SK-N-SH (cell line): ENCODE data around the gene SORD. TPM values are rescaled to one million over a fixed set of nuclear protein-coding genes. Genes with fewer than 3 reads are reported as not detected.
A peak's percentile ranks its signal among the peaks of the same experiment; 100 is the strongest.

Experiments
- CTCF ChIA-PET: fragments of 300-600, 350-600 bp; formaldehyde crosslinking; extraction: SDS; loops from one replicate; lab custom pipeline; 2021; lab: Yijun Ruan, JAX
- POLR2A ChIA-PET: fragments of 350-600 bp; sonication (Branson Sonifier 250); formaldehyde crosslinking; extraction: SDS; loops from one replicate; lab custom pipeline; 2020; ENCODE audit warnings: antibody characterized with exemption, inconsistent platforms; lab: Yijun Ruan, JAX
- DNase-seq: peaks from one replicate; pipeline ENCODE4 v3.0.0; 2012
- H2AFZ ChIP-seq: fragments of 200-600 bp; sonication (generic); 2 replicates; pipeline ENCODE4 v1.8.1; 2016; ENCODE audit warnings: antibody characterized with exemption, mild to moderate bottlenecking, low read depth
- H3F3A ChIP-seq: fragments of 200-600 bp; sonication (generic); replicated peaks from 2 replicates; pipeline ENCODE3; 2016; ENCODE audit warnings: antibody characterized with exemption, mild to moderate bottlenecking; ENCODE audit not compliant: insufficient read depth
- H3K27ac ChIP-seq, 2 experiments: fragments of 200-500 bp in 1 of 2; fragments of 200-600 bp in 1 of 2; sonication (Bioruptor generic) in 1 of 2; sonication (generic), shearing (Covaris generic) in 1 of 2; 2 replicates each; pipeline versions ENCODE4 v1.5.1 to v1.6.1; 2014 to 2016; ENCODE audit warnings: low read depth in 2 of 2, inconsistent platforms in 1 of 2, low read length in 1 of 2, mild to moderate bottlenecking in 1 of 2, mixed read lengths in 1 of 2
- H3K27me3 ChIP-seq: fragments of 200-600 bp; sonication (generic), shearing (Covaris generic); 2 replicates; pipeline ENCODE4 v1.6.1; 2016; ENCODE audit warnings: mixed run types; ENCODE audit not compliant: insufficient read depth
- H3K36me3 ChIP-seq, 2 experiments: fragments of 200-500 bp in 1 of 2; fragments of 200-600 bp in 1 of 2; sonication (Bioruptor generic) in 1 of 2; sonication (generic) in 1 of 2; replicated peaks in 1 of 2; 2 replicates each; pipeline versions ENCODE3 to v1.5.1; 2014 to 2016; ENCODE audit warnings: low read length in 1 of 2, mild to moderate bottlenecking in 1 of 2; ENCODE audit not compliant: insufficient read depth in 2 of 2, control insufficient read depth in 1 of 2
- H3K4me1 ChIP-seq, 2 experiments: fragments of 200-500 bp in 1 of 2; fragments of 200-600 bp in 1 of 2; sonication (Bioruptor generic) in 1 of 2; sonication (generic), shearing (Covaris generic) in 1 of 2; 2 replicates each; pipeline versions ENCODE4 v1.5.1 to v1.6.1; 2014 to 2016; ENCODE audit warnings: low read depth in 1 of 2, low read length in 1 of 2, mixed run types in 1 of 2; ENCODE audit not compliant: insufficient read depth in 2 of 2, control insufficient read depth in 1 of 2
- H3K4me2 ChIP-seq: fragments of 200-600 bp; sonication (generic), shearing (Covaris generic); 2 replicates; pipeline ENCODE4 v1.6.1; 2017; ENCODE audit warnings: mixed run types
- H3K4me3 ChIP-seq, 2 experiments: fragments of 200-500 bp in 1 of 2; fragments of 200-600 bp in 1 of 2; sonication (Bioruptor generic) in 1 of 2; sonication (generic), shearing (Covaris generic) in 1 of 2; 2 replicates each; pipeline versions ENCODE4 v1.5.1 to v1.8.1; 2014 to 2016; ENCODE audit warnings: low read depth in 2 of 2, inconsistent platforms in 1 of 2, low read length in 1 of 2, mild to moderate bottlenecking in 1 of 2, mixed read lengths in 1 of 2, moderate library complexity in 1 of 2
- H3K79me2 ChIP-seq: fragments of 200-600 bp; sonication (generic); 2 replicates; pipeline ENCODE4 v1.8.1; 2017; ENCODE audit warnings: mild to moderate bottlenecking; ENCODE audit not compliant: insufficient read depth
- H3K9ac ChIP-seq: fragments of 200-600 bp; sonication (generic); 2 replicates; pipeline ENCODE4 v1.6.1; 2017; ENCODE audit warnings: mixed run types
- H3K9me2 ChIP-seq: fragments of 200-600 bp; sonication (generic); 2 replicates; pipeline ENCODE4 v1.6.1; 2017; ENCODE audit warnings: mixed run types
- H3K9me3 ChIP-seq: fragments of 200-600 bp; sonication (generic); 2 replicates; pipeline ENCODE4 v1.6.1; 2017; ENCODE audit warnings: mixed run types, mild to moderate bottlenecking, moderate library complexity
- H4K20me1 ChIP-seq: fragments of 200-600 bp; sonication (generic); 2 replicates; pipeline ENCODE4 v1.6.1; 2017; ENCODE audit warnings: mild to moderate bottlenecking, mixed run types; ENCODE audit not compliant: insufficient read depth
- CHD2 ChIP-seq: fragments of 150-350 bp; IDR thresholded peaks from 2 replicates; pipeline ENCODE4 v1.6.1; 2018; ENCODE audit warnings: low read length; ENCODE audit not compliant: partially characterized antibody
- CTCF ChIP-seq: fragments of 200-600 bp; sonication (generic); IDR thresholded peaks from 2 replicates; pipeline ENCODE4 v1.6.1; 2017; ENCODE audit warnings: antibody characterized with exemption, mild to moderate bottlenecking, moderate library complexity
- EP300 ChIP-seq, 2 experiments: IDR thresholded peaks; 2 replicates each; pipeline versions ENCODE4 v1.4.0 to v1.6.1; 2012; ENCODE audit warnings: borderline replicate concordance in 1 of 2, low read depth in 1 of 2, low read length in 1 of 2
- EZH2phosphoT487 ChIP-seq: fragments of 200-600 bp; sonication (generic); IDR thresholded peaks from 2 replicates; pipeline ENCODE4 v1.6.1; 2017; ENCODE audit warnings: low read depth, mixed run types, mild to moderate bottlenecking, antibody characterized with exemption, moderate library complexity, borderline replicate concordance
- FOSL2 ChIP-seq: IDR thresholded peaks from 2 replicates; pipeline ENCODE4 v1.4.0; 2012; ENCODE audit warnings: low read depth, mild to moderate bottlenecking, moderate library complexity, borderline replicate concordance
- FOXJ3 ChIP-seq: sonication (generic); formaldehyde crosslinking; IDR thresholded peaks from 2 replicates; pipeline ENCODE4 v1.5.1; 2020; ENCODE audit warnings: mild to moderate bottlenecking, missing genetic modification reagents
- GABPA ChIP-seq: IDR thresholded peaks from 2 replicates; pipeline ENCODE4 v1.4.0; 2012; ENCODE audit warnings: low read depth, mild to moderate bottlenecking
- JUND ChIP-seq: IDR thresholded peaks from 2 replicates; pipeline ENCODE4 v1.4.0; 2012
- NFIC ChIP-seq: IDR thresholded peaks from 2 replicates; pipeline ENCODE4 v1.4.0; 2012; ENCODE audit warnings: borderline replicate concordance
- NRF1 ChIP-seq: IDR thresholded peaks from 2 replicates; pipeline ENCODE4 v1.6.1; 2012; ENCODE audit warnings: low read depth, mild to moderate bottlenecking, low read length
- POLR2AphosphoS5 ChIP-seq: IDR thresholded peaks from 2 replicates; pipeline ENCODE4 v1.6.1; 2012; ENCODE audit warnings: low read depth, low read length
- RAD21 ChIP-seq: IDR thresholded peaks from 2 replicates; pipeline ENCODE4 v1.6.1; 2012; ENCODE audit warnings: mild to moderate bottlenecking, low read length
- RXRA ChIP-seq: IDR thresholded peaks from 2 replicates; pipeline ENCODE4 v1.4.0; 2012; ENCODE audit warnings: low read depth, mild to moderate bottlenecking, borderline replicate concordance
- TAF1 ChIP-seq: IDR thresholded peaks from 2 replicates; pipeline ENCODE4 v1.6.1; 2012; ENCODE audit warnings: low read depth, mild to moderate bottlenecking, low read length, moderate library complexity, borderline replicate concordance
- TEAD4 ChIP-seq: IDR thresholded peaks from 2 replicates; pipeline ENCODE4 v1.4.0; 2012; ENCODE audit warnings: mild to moderate bottlenecking, borderline replicate concordance; ENCODE audit not compliant: insufficient read depth
- YY1 ChIP-seq: IDR thresholded peaks from 2 replicates; pipeline ENCODE4 v1.4.0; 2012; ENCODE audit warnings: low read depth, mild to moderate bottlenecking
- ZBTB33 ChIP-seq: IDR thresholded peaks from 2 replicates; pipeline ENCODE4 v1.4.0; 2012; ENCODE audit warnings: low read depth, borderline replicate concordance
- WGBS: methylation state at CpG from one replicate; pipeline ENCODE4 v1.1.6; 2017; ENCODE audit warnings: low lambda C conversion rate; 5-methylcytosine and 5-hydroxymethylcytosine counted together
- polyA plus RNA-seq, 3 experiments: library from polyadenylated mRNA; depleted of rRNA; stranded (reverse); fragments of >200 nt; gene quantifications; 2 replicates each; pipeline ENCODE4 v1.2.3, GENCODE V29; 2012
- TF ChIP-seq, protein P1 (sequence below): IDR thresholded peaks from 2 replicates; pipeline ENCODE4 v1.4.0; 2012; ENCODE audit warnings: low read depth, borderline replicate concordance
- TF ChIP-seq, protein P2 (sequence below): IDR thresholded peaks from 2 replicates; pipeline ENCODE4 v1.4.0; 2012; ENCODE audit warnings: low read depth

SORD gene
- polyA plus RNA-seq, 1 of the 3 experiments (the other 2 are of a cell fraction) = 35.1 TPM

DNA sequence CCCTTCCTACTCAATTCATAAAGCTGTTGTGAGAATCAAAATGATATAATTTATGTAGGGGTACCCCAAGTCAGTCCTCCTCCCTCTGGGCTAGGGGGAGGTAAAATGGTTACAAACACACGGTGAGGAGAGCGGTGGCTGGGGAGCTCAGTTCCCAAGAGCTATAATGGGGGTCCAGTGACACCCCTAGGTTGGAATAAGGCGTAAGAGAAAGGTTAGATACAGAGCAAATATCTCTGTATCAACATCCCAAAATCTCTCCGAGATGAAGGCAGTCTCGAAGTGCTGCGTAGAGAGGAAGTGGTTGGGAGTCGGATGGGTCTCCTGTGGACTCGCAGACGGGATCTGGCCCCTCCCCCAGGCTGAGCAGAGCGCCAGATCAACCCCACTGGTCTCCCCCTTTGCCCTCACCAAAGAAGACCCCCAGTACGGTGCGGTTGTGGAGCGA lies 89.2 kb downstream of the SORD start:
- Histone ChIP-seq H3K36me3 (no peaks in the 10 kb centered on the region), H3K9ac (no peak overlapping the region), H3K79me2 (no peaks in the 10 kb centered on the region), H4K20me1 (no peaks in the 10 kb centered on the region), H3K27me3 (peaks cover 57% of the 10 kb centered on the region), H3K9me2 (no peaks in the 10 kb centered on the region), H2AFZ (no peak overlapping the region), H3K27ac (no peak overlapping the region), H3F3A (no peaks in the 10 kb centered on the region), H3K4me1 (peaks cover 0 to 20% of the 10 kb centered on the region in 2 experiments; a peak in 1 of 4 replicates), H3K4me2 (no peak overlapping the region), H3K4me3 (peak overlapping the region in 1 of 2 experiments; percentile 17; a peak in 1 of 4 replicates), H3K9me3 (no peaks in the 10 kb centered on the region)
- CTCF ChIA-PET = interaction anchor here (0.6 to 2.1 kb wide), 7 partner anchors 9 to 346 kb away, joined by 3 to 5 read pairs (median 4); no protein-coding TSS in a partner anchor
- POLR2A ChIA-PET = interaction anchor here (0.7 kb wide), 1 partner anchor 16 kb away, joined by 3 read pairs; no protein-coding TSS in a partner anchor
- no peak for TF ChIP-seq ZBTB33
- no peak for TF ChIP-seq CHD2
- TF ChIP-seq FOXJ3 = no peak
- no peak for TF ChIP-seq YY1
- no peak for TF ChIP-seq FOSL2
- TF ChIP-seq TAF1 = no peak
- no peak for TF ChIP-seq JUND
- TF ChIP-seq POLR2AphosphoS5 = no peak
- no peak for TF ChIP-seq EP300 (IDR thresholded peaks at IDR 0.05; ENCODE audit: borderline replicate concordance in 1 of 2, low read depth in 1 of 2, low read length in 1 of 2)
- 15% methylated on average over 11 of the region's 13 CpGs for WGBS
- DNase-seq = no peak

DNA sequence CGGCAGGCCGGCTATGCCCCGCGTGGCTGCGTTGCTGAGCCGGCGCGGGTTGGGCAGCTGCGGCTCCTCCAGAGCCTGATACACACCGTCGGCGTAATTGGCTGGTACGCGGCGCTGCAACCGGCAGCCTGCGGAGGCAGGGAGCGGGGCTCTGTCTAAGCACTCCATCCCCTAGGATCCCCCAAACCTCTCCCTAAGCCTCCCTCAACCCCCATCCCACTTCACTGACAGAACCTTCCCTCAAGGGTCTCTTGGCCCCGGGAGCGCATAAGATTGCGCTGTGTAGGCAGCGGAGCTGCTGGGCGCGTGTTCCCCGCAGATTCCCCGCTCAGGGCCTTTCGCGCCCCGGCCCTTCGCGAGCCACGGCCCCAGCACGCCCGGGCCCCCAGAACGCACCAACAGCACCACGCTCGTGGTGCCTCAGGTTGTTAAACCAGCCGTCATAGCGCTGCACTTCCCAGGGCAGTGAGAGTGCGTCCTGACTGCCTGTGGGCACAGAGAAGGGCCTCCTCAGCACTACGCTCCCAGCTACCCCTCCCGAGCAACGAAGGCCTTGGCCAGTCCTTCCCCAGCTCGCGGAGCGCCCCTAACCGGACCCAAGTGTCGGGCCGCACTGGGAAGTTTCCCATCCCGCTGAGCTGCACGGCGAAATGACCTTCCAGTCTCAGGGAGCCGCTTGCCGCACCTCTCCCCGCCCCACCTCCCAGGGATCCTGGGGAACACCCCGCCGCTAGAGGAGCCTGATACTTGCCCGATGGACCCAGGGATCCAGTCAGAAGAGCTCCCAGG lies 89.8 kb downstream of the SORD start:
- H3K4me1 ChIP-seq = peaks cover 0 to 21% of the 10 kb centered on the region in 2 experiments; a peak in 1 of 4 replicates
- TF ChIP-seq NFIC = no peak
- TF ChIP-seq GABPA = no peak
- TF ChIP-seq FOXJ3 = no peak
- no peak for TF ChIP-seq EZH2phosphoT487
- no peak for TF ChIP-seq CTCF
- TF ChIP-seq ZBTB33 = no peak
- no peak for TF ChIP-seq CHD2
- TF ChIP-seq RAD21 = no peak
- no peak for TF ChIP-seq RXRA
- TF ChIP-seq NRF1 = no peak
- TF ChIP-seq, protein P1, sequence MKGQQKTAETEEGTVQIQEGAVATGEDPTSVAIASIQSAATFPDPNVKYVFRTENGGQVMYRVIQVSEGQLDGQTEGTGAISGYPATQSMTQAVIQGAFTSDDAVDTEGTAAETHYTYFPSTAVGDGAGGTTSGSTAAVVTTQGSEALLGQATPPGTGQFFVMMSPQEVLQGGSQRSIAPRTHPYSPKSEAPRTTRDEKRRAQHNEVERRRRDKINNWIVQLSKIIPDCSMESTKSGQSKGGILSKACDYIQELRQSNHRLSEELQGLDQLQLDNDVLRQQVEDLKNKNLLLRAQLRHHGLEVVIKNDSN = no peak
- TF ChIP-seq, protein P2, sequence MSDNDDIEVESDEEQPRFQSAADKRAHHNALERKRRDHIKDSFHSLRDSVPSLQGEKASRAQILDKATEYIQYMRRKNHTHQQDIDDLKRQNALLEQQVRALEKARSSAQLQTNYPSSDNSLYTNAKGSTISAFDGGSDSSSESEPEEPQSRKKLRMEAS = no peak
- no peak for TF ChIP-seq TEAD4
- no peak for TF ChIP-seq YY1
- peak overlapping the region; percentile 44; the same call in 1 of the 2 replicates for H3K4me2 ChIP-seq
- ChIA-PET POLR2A (no interaction called here), CTCF (interaction anchor here (0.6 to 2.3 kb wide), 10 partner anchors 8 to 345 kb away, joined by 3 to 7 read pairs (median 4); no protein-coding TSS in a partner anchor)
- no peak overlapping the region for H2AFZ ChIP-seq
- no peak overlapping the region for H3K9ac ChIP-seq
- H3K9me3 ChIP-seq = no peaks in the 10 kb centered on the region
- no peaks in the 10 kb centered on the region for H3K9me2 ChIP-seq
- no peaks in the 10 kb centered on the region for H3F3A ChIP-seq
- no peak overlapping the region for H3K27ac ChIP-seq
- peak; percentile 73 for DNase-seq
- H3K36me3 ChIP-seq = no peaks in the 10 kb centered on the region
- WGBS = 2% methylated on average over 11 of the region's 58 CpGs
- H4K20me1 ChIP-seq = no peaks in the 10 kb centered on the region
- peak overlapping the region in 1 of 2 experiments; percentile 17; a peak in 1 of 4 replicates for H3K4me3 ChIP-seq
- no peaks in the 10 kb centered on the region for H3K79me2 ChIP-seq
- peaks cover 57% of the 10 kb centered on the region for H3K27me3 ChIP-seq
